Lower leg skin (tissue), 4 donors: Measurements from ENCODE around the gene PHLPP1. TPM values are rescaled to one million over a fixed set of nuclear protein-coding genes. Genes with fewer than 3 reads are reported as not detected.
"Not testable (repeated sequence)": the region's sequence is repeated elsewhere in the genome, so short reads cannot be mapped to it uniquely, and the experiment has no call there.

ENCODE experiments used
- DNase-seq, 2 donors: peaks; one replicate each; pipeline ENCODE4 v3.0.0-alpha.2; 2019; ENCODE audit warnings: low spot score in 2 of 2
- H3K4me3 ChIP-seq: fragments of 200-600 bp; sonication (generic); 2 replicates; pipeline ENCODE4 v1.5.1; 2017; ENCODE audit warnings: mild to moderate bottlenecking, low read depth; ENCODE audit not compliant: poor library complexity, severe bottlenecking
- POLR2A ChIP-seq, 2 donors: fragments of 450-650 bp; IDR thresholded peaks; one replicate each; pipeline ENCODE4 v1.6.1; 2016 to 2017; ENCODE audit warnings: antibody characterized with exemption in 2 of 2, mild to moderate bottlenecking in 1 of 2, moderate library complexity in 1 of 2
- WGBS, 2 donors: methylation state at CpG; one replicate each; pipeline ENCODE4 v1.1.5; 2018; 5-methylcytosine and 5-hydroxymethylcytosine counted together
- intact Hi-C: fragments of 100-400 bp; cut with DNase I; formaldehyde crosslinking; loops from one replicate; pipeline ENCODE4 v1.15.0; 2023; ENCODE audit warnings: low total_unique reads
- total RNA-seq, 4 donors: library from RNA; depleted of rRNA; stranded (reverse); fragments of >200 nt; gene quantifications; one replicate each; pipeline ENCODE4 v1.1.0, GENCODE V29; 2016
- TF ChIP-seq, protein P1 (sequence below), 3 donors: fragments of 450-650 bp; IDR thresholded peaks; one replicate each; pipeline ENCODE4 v1.5.1; 2016; ENCODE audit warnings: antibody characterized with exemption in 3 of 3, mild to moderate bottlenecking in 3 of 3, moderate library complexity in 2 of 3

Gene PHLPP1
- total RNA-seq, 4 donors from 2014 or later = 27.3 to 38.5 (median 33.1) TPM

DNA sequence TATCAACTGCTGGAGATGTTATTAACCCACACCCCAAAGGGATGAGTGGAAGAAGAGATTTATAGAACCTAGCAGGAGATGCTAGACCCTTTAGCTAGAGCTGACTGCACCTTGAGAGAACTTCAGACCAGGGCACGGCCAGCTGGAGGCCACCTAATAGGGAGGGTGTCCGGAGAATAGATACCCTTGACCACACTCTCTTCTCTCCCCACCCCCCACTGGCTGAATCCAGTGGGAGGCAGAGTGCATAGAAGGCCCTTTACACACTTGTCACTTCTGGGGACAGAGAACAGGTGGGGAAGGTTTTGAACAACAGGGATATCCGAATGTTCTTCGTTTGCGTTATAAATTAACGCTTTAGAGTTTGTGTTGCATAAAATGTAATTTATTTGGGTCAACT lies 84.6 kb downstream of the PHLPP1 start:
- intact Hi-C loops = no loop called here
- 85 to 89% methylated on average over 6 of the region's 6 CpGs for WGBS, 2 donors
- TF ChIP-seq, protein P1, sequence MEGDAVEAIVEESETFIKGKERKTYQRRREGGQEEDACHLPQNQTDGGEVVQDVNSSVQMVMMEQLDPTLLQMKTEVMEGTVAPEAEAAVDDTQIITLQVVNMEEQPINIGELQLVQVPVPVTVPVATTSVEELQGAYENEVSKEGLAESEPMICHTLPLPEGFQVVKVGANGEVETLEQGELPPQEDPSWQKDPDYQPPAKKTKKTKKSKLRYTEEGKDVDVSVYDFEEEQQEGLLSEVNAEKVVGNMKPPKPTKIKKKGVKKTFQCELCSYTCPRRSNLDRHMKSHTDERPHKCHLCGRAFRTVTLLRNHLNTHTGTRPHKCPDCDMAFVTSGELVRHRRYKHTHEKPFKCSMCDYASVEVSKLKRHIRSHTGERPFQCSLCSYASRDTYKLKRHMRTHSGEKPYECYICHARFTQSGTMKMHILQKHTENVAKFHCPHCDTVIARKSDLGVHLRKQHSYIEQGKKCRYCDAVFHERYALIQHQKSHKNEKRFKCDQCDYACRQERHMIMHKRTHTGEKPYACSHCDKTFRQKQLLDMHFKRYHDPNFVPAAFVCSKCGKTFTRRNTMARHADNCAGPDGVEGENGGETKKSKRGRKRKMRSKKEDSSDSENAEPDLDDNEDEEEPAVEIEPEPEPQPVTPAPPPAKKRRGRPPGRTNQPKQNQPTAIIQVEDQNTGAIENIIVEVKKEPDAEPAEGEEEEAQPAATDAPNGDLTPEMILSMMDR (IDR thresholded peaks at IDR 0.05) = no peak
- TF ChIP-seq POLR2A (IDR thresholded peaks at IDR 0.05) = no peak
- no peak overlapping the region for H3K4me3 ChIP-seq
- DNase-seq = no peak

- DNase-seq = no peak
- intact Hi-C loops = no loop called here
- TF ChIP-seq POLR2A (IDR thresholded peaks at IDR 0.05) = no peak
- TF ChIP-seq, protein P1 (IDR thresholded peaks at IDR 0.05) = no peak
- no peak overlapping the region for H3K4me3 ChIP-seq
- WGBS, 2 donors = 48 to 57% methylated on average over 3 of the region's 3 CpGs
Observed at GRCh38 chr18:62802523-62802922, 87.2 kb downstream of the PHLPP1 start.

DNA sequence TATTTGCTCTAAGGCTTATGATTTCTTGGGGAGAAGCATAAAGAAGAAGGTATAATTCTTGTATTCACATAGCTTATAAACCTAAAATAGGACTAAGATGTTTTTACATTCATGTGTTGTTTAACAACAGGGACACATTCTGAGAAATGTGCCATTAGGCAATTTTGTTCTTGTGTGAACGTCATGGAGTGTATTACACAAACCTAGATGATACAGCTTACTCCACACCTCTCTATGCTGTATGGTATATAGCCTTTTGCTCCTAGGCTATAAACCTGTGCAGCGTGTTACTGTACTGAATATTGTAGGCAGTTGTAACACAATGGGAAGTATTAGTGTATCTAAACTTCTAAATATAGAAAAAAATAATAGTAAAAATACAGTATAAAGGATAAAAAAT lies 92.1 kb downstream of the PHLPP1 start:
- no peak for DNase-seq
- intact Hi-C loops = no loop called here
- 82 to 89% methylated on average over 2 of the region's 2 CpGs for WGBS, 2 donors
- no peak overlapping the region for H3K4me3 ChIP-seq
- TF ChIP-seq, protein P1 (IDR thresholded peaks at IDR 0.05) = no peak
- no peak for TF ChIP-seq POLR2A (IDR thresholded peaks at IDR 0.05)

- intact Hi-C loops = no loop called here
- no peak for TF ChIP-seq POLR2A (IDR thresholded peaks at IDR 0.05)
- TF ChIP-seq, protein P1 (IDR thresholded peaks at IDR 0.05) = no peak
- no peak overlapping the region for H3K4me3 ChIP-seq
- WGBS, 2 donors = 77 to 88% methylated on average over 1 of the region's 1 CpG
- DNase-seq = no peak
Observed at GRCh38 chr18:62808123-62808522, 92.8 kb downstream of the PHLPP1 start.

- intact Hi-C loops, DNase-seq, H3K4me3 ChIP-seq: not testable (repeated sequence)
- whole genome bisulfite sequencing, 2 donors = 95 to 97% methylated on average over 8 of the region's 8 CpGs
Observed at GRCh38 chr18:62809445-62809844, 94.1 kb downstream of the PHLPP1 start.

GRCh38 chr18:62809900-62810299 lies 94.6 kb downstream of the PHLPP1 start:
- TF ChIP-seq POLR2A (IDR thresholded peaks at IDR 0.05) = no peak
- TF ChIP-seq, protein P1 (IDR thresholded peaks at IDR 0.05) = no peak
- 90 to 94% methylated on average over 1 of the region's 1 CpG for WGBS, 2 donors
- intact Hi-C loops = loop anchor here (10.0 kb wide), 1 partner anchor 95 kb away; the partner anchor contains the start of gene PHLPP1
- DNase-seq = no peak
- H3K4me3 ChIP-seq = no peak overlapping the region
